ENCODE results near the gene EXOC7. TPM values are rescaled to one million over a fixed set of nuclear protein-coding genes. Genes with fewer than 3 reads are reported as not detected.
A peak's percentile ranks its signal among the peaks of the same experiment; 100 is the strongest.

The EXOC7 gene
- total RNA-seq, 1 experiment from 2014 or later = 126 TPM

- no peak for TF ChIP-seq TEAD4 (CRISPR knock-in tag; IDR thresholded peaks at IDR 0.05)
- no peak for TF ChIP-seq ZBTB21 (CRISPR knock-in tag; IDR thresholded peaks at IDR 0.05; ENCODE audit: borderline replicate concordance)
- no peak for TF ChIP-seq GTF2I (CRISPR knock-in tag; conservative IDR thresholded peaks at IDR 0.05)
- no peak for TF ChIP-seq STAT6 (CRISPR knock-in tag; conservative IDR thresholded peaks at IDR 0.05; ENCODE audit: low read depth)
- TF ChIP-seq SP1 (CRISPR knock-in tag; conservative IDR thresholded peaks at IDR 0.05) = no peak
- TF ChIP-seq NR1H2 (CRISPR knock-in tag; IDR thresholded peaks at IDR 0.05) = no peak
- no peak for TF ChIP-seq NR3C1 (CRISPR knock-in tag; conservative IDR thresholded peaks at IDR 0.05; ENCODE audit: low read depth)
- no peak for TF ChIP-seq CREB1 (CRISPR knock-in tag; IDR thresholded peaks at IDR 0.05)
- TF ChIP-seq NFATC4 (CRISPR knock-in tag; IDR thresholded peaks at IDR 0.05) = no peak
- no peak for TF ChIP-seq TP53 (CRISPR knock-in tag; IDR thresholded peaks at IDR 0.05)
- TF ChIP-seq FOXP4 (CRISPR knock-in tag; IDR thresholded peaks at IDR 0.05) = no peak
- no peak for TF ChIP-seq IRF2 (CRISPR knock-in tag; IDR thresholded peaks at IDR 0.05; ENCODE audit: borderline replicate concordance, low read depth)
- DNase-seq (ENCODE audit: low spot score) (no peak), ATAC-seq (no peak)
- Mint-ChIP-seq H3K27ac (no peak overlapping the region), H3K9me3 (no peaks in the 10 kb centered on the region), H3K36me3 (no peaks in the 10 kb centered on the region), H3K4me3 (no peak overlapping the region), H3K27me3 (ENCODE audit: low read depth) (peaks cover 10% of the 10 kb centered on the region), H3K4me1 (peaks cover 53% of the 10 kb centered on the region)
- ChIA-PET CTCF (interaction anchor here (0.6 to 1.2 kb wide), 4 partner anchors 9 to 27 kb away, joined by 3 to 5 read pairs (median 4); no protein-coding TSS in a partner anchor), POLR2A (interaction anchor here (0.7 kb wide), 1 partner anchor 360 kb away, joined by 9 read pairs; no protein-coding TSS in a partner anchor)
Measured at GRCh38 chr17:76148015-76148326, 44.4 kb upstream of the EXOC7 start.

GRCh38 chr17:76147211-76148014 lies 43.8 kb upstream of the EXOC7 start:
- no peak for ATAC-seq
- no peak overlapping the region for H3K4me3 Mint-ChIP-seq
- H3K9me3 Mint-ChIP-seq = no peaks in the 10 kb centered on the region
- no peaks in the 10 kb centered on the region for H3K36me3 Mint-ChIP-seq
- TF ChIP-seq ZMAT4 (CRISPR knock-in tag; IDR thresholded peaks at IDR 0.05) (no peak), MXD4 (CRISPR knock-in tag; IDR thresholded peaks at IDR 0.05; ENCODE audit: borderline replicate concordance) (no peak), CTCF (IDR thresholded peaks at IDR 0.05) (peak; percentile 50; the same call in 1 of the 2 replicates)
- DNase-seq (ENCODE audit: low spot score) = no peak
- peaks cover 16% of the 10 kb centered on the region for H3K27me3 Mint-ChIP-seq (ENCODE audit: low read depth)
- POLR2A ChIA-PET = no interaction called here
- CTCF ChIA-PET = interaction anchor here (0.6 to 2.3 kb wide), 6 partner anchors 12 to 35 kb away, joined by 3 to 11 read pairs (median 4); no protein-coding TSS in a partner anchor
- H3K4me1 Mint-ChIP-seq = peaks cover 54% of the 10 kb centered on the region
- H3K27ac Mint-ChIP-seq = no peak overlapping the region

Data from WTC11 (cell line).